CD4-positive, alpha-beta T cell treated with Interleukin-2 at 100 ng/mL for 4 hours (primary cell): Measurements from ENCODE around the gene PAPPA2.
"Not testable (repeated sequence)": the region's sequence is repeated elsewhere in the genome, so short reads cannot be mapped to it uniquely, and the experiment has no call there.

ENCODE experiments used
- DNase-seq: peaks from one replicate; pipeline ENCODE4 v3.0.0-alpha.2; 2020; ENCODE audit warnings: low spot score

Gene PAPPA2

DNA sequence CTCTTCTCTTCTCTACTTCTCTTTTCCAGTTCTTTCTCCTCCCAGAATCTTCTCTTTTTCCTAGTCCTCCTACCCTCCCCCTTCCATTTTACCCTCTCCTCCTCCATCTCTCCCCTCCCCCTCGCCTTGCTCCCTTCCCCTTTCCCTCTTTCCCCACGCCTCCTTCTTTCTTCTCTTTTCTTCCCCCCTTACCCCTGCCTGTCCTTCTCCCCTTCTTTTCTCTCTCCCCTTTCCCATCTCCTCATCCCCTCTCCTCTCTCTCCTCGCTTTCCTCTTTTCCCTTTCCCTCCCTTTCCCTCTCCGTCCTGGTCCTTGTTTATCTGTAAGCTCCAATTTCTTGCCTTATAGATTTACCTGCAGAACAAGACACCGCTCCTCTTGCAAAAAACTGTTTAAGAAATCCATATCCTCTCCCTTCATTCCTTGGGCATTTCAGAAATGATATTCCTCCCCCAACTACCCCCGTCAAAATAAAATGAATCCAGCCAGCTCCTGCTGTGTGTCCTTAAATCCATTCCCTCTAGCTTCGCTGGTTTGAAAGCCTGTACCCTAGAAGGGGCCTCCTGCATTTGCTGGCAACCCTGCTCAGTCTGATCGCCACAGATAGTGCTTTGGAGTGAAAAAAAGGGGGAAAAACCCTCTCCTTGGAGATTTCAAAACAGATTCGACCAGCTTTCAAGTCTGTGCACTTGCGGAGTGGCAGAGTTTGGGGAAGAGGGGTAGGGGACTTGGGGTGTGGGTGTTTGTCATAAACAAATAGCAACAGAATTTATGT is 89.4 kb downstream of the PAPPA2 start:
- DNase-seq = no peak

- DNase-seq = no peak
These were observed 90.0 kb downstream of the PAPPA2 start for GRCh38 chr1:176552999-176553398.

GRCh38 chr1:176556288-176556687 is 93.3 kb downstream of the PAPPA2 start:
- no peak for DNase-seq

GRCh38 chr1:176557543-176558258 is 94.7 kb downstream of the PAPPA2 start:
- DNase-seq = no peak

GRCh38 chr1:176558561-176558960 is 95.6 kb downstream of the PAPPA2 start:
- DNase-seq = no peak

DNA sequence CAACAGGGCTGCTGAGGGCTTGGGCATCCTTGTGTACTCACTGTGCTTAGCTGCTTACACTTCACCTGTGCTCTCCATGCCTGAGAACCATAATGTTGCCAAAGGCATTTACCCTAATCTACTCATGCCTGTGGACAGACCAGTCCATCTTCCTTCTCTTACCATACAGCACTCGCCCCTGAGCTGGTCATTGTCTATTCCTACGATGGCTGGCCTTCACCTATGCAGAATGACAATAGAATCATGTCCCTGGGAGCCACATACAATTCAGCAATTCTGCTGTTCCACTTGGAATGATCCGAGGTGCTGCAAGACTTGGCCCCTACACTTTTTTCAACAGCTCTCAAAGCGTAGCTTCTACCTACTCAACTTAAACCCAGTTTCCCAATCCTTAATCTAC is 96.5 kb downstream of the PAPPA2 start:
- DNase-seq = no peak

DNA sequence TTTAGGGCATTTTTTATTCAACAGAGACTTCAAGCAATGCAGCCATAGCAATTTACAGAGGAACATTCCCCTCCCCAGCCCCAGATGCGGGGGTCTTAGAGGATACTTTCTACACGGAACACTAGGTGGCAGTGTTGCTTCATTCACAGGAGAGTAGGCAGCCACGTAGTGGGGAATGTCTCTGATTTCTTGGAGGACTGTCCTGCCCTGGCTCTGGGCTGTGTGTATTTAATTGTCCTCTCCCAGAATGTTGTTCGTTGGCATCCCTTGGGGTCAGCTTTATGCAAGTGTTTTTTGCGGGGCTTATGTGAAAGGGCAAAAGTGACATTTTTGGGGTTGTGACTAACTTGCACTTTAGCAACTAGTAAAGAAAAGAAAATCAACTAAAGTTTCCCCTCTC is 96.9 kb downstream of the PAPPA2 start:
- DNase-seq = peak; percentile 1

- no peak for DNase-seq
These were observed 97.7 kb downstream of the PAPPA2 start for GRCh38 chr1:176560681-176561080.

DNA sequence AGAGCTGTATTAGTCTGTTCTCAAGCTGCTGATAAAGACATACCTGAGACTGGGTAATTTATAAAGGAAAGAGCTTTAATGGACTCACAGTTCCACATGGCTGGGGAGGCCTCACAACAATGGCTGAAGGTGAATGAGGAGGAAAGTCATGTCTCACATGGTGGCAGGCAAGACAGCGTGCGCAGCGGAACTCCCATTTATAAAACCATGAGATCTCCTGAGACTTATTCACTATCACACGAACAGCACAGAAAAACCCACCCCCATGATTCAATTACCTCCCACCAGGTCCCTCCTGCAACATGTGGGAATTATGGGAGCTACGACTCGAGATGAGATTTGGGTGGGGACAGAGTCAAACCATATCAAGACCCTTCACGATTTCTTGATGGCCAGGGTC is 98.8 kb downstream of the PAPPA2 start:
- DNase-seq = not testable (repeated sequence)

DNA sequence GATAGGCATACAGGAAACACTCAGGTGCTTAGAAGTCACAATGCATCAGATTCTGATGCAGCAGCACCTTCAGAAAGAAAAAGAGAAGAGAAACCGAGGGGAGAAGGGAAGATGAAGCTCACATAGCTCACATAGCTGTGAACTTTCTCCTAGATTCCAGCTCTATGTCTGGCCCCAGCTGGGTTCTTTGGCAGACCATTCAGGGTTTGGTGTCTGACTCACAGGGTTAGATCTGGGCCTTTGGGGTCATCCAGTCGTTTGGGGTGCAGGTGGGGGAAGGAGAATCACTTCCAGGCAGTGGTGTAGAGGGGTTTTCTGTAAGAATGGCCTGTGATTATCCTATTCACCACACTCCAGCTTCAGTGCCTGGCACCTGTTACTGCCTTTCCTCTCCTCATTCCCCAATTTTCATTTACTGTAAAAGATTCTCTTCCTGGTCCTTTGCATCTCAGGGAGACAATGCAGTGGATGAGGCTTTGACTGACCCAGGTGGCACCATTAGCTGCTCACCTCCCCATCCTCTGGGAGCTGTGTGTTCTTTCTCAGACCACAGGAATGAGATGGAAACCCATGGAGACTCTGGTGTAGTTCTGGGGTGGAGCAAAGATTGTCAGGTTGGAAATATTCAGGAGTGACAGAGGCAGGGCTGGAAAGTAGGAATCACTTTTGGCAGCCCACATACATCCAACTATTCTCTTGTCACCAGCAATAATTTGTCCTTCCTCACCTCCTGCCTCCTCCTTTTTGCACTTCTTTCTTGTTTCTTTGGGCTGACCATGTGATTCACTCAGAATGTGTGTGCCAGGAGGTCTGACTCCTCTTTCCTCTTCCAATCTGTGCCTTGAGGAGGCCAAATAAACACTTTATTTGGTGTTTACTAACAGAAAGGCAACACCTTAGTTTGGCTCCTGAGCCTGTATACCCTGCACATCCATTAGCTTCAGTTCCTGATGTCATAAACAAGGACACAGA is 103.3 kb downstream of the PAPPA2 start:
- DNase-seq = no peak

DNA sequence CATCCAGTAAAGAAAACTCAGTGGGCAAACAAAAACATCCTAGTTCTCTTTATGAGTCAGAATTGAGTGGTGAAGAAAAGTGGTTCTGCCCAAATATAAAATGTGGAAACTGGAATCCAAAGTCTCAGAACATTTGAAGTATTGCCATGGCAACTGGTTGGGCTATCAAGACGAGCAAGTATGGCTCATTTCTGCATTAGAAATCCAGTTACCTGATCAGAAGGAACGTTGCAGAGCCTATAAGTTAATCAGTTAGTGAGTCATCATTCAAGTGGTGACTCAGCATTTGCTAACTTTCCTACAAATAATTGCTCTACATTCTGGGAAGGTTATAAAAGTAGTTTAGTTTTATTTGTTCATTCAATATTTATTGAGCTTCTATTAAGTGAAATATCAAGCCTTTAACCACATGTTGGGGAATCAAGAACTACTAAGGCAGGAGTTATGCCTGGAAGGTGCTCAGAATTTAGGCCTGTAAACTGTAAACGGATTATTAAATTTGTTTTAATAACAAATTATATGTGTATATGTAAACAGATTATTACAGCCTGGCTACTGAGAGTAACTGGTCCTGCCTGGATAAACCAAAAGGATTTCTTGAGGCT is 104.3 kb downstream of the PAPPA2 start:
- no peak for DNase-seq

DNA sequence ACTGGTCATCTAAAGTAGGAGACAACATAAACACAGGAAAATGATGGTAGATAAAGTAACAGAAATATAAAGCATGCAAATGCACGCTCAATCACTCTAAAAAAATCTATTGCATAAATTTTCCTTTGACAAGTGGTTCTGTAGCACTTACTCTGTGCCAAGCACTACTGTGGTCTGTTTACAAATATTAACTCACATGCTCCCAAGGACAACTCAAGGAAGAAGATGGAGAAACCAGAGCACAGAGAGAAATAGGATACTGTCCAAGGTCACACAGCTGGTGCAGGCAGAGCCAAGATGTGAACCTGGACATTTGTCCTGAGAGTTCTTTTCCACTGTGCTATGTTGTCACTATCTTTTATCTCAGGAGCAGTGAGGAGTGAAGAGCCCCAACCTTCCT is 105.2 kb downstream of the PAPPA2 start:
- no peak for DNase-seq

DNA sequence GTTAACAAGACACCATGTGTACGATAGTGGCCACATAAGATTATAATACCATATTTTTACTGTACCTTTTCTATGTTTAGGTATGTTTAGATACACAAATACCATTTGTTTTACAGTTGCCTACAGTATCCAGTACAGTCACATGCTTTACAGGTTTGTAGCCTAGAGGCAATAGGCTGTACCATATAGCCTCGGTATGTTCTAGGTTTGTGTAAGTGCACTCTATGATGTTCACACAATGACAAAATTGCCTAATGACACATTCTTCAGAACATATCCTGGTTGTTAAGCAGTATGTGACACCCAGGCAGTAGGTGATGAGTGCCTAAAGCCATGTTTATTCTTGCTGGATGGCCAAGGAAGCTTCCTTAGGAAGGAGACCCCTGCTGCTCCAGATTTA is 111.8 kb downstream of the PAPPA2 start:
- DNase-seq = no peak

GRCh38 chr1:176575991-176576390 is 113.0 kb downstream of the PAPPA2 start:
- DNase-seq = no peak

GRCh38 chr1:176576670-176577069 is 113.7 kb downstream of the PAPPA2 start:
- DNase-seq = no peak

GRCh38 chr1:176577646-176578197 is 114.7 kb downstream of the PAPPA2 start:
- no peak for DNase-seq

DNA sequence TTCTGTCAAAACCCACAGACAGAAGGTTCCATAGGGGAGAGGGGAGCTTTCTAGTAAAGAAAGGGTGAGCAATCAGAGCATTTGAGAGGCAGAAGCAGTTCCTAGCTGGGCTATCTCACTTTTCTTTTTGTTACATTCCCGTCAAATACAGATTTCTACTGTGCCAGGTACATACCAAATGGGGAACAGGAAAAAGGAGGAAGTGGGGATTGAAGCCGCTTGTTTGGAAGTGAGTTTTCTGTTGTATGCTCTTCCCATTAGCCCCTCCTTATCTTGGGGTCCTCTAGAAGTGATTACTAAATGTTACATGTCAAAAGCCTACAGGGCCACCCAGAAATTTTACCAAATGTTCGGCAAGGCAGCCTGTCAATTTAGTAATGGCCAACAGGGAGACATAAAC is 116.1 kb downstream of the PAPPA2 start:
- no peak for DNase-seq

GRCh38 chr1:176595217-176595616 is 132.2 kb downstream of the PAPPA2 start:
- no peak for DNase-seq

DNA sequence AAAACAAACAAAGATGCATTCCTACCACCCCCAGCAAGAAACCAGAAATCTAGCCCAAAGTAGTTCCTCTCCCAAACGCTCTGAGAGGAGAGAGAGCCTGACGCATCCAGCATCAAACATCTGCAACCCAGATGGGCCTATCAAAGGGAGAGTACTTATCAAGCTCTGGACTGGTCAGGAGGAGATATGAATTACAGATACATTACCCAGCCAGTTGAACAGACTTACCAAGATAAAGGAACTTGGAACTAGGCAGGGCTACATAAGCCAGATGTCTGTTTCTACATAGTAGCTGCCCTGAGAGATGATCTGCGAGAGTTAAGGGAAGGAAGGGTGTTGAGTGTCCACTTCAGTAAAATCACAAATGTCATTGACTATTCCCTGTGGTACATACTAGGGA is 138.4 kb downstream of the PAPPA2 start:
- DNase-seq = no peak

DNA sequence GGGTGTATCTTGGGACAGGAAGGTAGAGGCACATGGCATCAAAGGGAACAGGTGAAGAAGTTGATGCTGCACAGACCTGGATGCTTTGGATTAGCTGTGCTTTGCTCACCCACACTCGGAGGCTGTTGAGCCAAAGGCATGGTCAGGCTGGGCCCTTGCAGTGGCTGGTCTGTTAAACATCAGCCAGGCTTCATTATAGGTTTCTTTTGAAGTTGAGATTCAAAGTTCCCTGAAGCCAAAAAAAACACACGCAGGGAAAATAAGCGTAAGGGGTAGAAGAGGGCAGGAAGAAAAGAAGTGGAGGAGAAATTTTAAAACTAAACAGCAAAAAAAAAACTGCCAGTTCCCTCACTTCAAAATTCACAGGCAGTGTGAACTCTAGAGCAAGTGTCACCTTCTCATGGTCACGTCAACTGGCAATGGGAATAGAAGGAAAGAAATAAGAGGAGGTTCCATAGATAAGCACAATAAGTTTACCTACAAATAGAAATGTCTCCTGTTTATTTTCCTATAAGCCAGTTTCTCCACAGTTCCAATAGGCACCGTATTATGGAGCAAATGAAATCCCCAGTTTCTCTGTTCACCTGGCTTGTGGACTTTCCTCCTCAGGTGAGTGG is 139.5 kb downstream of the PAPPA2 start:
- DNase-seq = no peak

DNA sequence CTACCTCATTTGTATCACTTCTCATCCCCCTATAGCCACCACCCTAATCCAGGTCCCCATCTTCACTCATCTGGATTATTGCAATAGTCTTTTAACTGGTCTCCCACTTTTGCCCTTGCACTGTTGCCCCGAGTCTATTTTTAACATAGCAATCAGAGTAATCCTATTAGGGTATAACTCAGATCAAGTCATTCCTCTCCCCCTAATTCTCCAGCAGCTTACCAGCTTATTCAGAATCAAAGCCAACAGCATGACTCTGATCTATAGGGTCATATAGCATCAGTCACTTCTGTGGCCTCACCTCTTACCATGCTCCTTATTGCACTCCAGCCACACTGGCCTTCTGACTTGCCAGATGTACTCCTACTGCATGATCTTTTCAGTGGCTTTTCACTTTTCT is 140.7 kb downstream of the PAPPA2 start:
- DNase-seq = no peak
